PC-9 (cell line): ENCODE data around the gene KCNK17.

Experiments
- CTCF ChIP-seq: fragments of 200-600 bp; sonication (generic); conservative IDR thresholded peaks from 2 replicates; pipeline ENCODE4 v1.6.1; 2017; ENCODE audit warnings: mixed run types, antibody characterized with exemption, mild to moderate bottlenecking, moderate library complexity
- EZH2 ChIP-seq: fragments of 200-600 bp; sonication (generic); IDR thresholded peaks from 2 replicates; pipeline ENCODE4 v1.8.0; 2017; ENCODE audit warnings: antibody characterized with exemption, low read depth

- TF ChIP-seq CTCF (no peak), EZH2 (no peak)
Observed at GRCh38 chr6:39319621-39320362, 5.6 kb upstream of the KCNK17 start.
